ENCODE measurements around the gene FAM120AOS.

DNA sequence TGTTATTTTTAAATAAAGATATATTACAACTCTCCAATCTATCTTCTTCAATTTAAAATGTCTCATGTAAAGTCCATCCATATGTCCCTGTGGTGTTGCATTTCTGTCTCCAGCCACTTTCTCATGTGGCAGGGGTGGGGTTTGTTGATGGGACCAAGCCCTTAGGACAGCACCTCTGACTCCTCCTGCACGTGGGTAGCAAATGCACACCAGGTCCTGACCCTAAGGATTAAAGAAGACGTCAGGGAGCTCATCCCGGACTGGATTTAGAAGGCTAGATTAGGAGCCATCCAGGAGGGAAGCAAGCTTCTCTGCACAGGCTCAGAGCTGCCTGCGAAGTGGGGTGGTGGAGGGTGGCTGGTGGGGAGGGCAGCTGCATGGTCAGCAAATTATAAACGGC, 38.9 kb upstream of the FAM120AOS start:
- TF ChIP-seq, protein P1, sequence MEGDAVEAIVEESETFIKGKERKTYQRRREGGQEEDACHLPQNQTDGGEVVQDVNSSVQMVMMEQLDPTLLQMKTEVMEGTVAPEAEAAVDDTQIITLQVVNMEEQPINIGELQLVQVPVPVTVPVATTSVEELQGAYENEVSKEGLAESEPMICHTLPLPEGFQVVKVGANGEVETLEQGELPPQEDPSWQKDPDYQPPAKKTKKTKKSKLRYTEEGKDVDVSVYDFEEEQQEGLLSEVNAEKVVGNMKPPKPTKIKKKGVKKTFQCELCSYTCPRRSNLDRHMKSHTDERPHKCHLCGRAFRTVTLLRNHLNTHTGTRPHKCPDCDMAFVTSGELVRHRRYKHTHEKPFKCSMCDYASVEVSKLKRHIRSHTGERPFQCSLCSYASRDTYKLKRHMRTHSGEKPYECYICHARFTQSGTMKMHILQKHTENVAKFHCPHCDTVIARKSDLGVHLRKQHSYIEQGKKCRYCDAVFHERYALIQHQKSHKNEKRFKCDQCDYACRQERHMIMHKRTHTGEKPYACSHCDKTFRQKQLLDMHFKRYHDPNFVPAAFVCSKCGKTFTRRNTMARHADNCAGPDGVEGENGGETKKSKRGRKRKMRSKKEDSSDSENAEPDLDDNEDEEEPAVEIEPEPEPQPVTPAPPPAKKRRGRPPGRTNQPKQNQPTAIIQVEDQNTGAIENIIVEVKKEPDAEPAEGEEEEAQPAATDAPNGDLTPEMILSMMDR (IDR thresholded peaks at IDR 0.05), result no peak
- TF ChIP-seq POLR2A (IDR thresholded peaks at IDR 0.05), result no peak
